ENCODE measurements around the gene DSE.

The DSE gene

DNA sequence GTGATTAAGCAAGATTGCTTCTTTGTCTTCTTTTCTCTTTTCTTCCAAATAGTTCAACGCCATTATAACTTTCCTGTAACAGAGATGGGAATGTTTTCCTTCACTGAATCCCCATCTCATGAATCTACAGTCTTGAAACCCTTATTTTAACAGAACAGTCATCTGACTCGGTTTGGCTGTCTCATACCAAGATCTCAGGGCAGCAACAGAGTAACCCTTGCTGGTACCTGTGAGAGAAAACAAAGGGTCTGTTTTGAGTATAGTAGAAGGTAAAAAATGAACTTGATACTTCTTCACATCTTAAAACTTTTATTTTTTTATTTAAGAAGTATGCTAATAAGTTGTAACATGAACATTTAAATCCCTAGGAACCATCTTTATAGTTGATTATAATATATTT, 19.6 kb upstream of the DSE start:
- Histone ChIP-seq H3F3A (ENCODE audit: insufficient read depth) (no peaks in the 10 kb centered on the region), H2AFZ (ENCODE audit: low read depth, low read length, severe bottlenecking) (no peak overlapping the region), H3K9ac (ENCODE audit: low read length) (no peak overlapping the region), H3K4me3 (ENCODE audit: insufficient read depth, low read length, poor library complexity, severe bottlenecking) (no peak overlapping the region), H3K9me2 (replicated peaks; ENCODE audit: insufficient read depth, low read length) (no peaks in the 10 kb centered on the region), H4K20me1 (ENCODE audit: low read depth, low read length) (no peaks in the 10 kb centered on the region), H3K9me3 (ENCODE audit: insufficient read depth, low read length) (no peaks in the 10 kb centered on the region), H3K27me3 (ENCODE audit: low read length) (no peaks in the 10 kb centered on the region; the same call in 1 of the 2 replicates), H3K27ac (ENCODE audit: low read depth, low read length) (no peak overlapping the region), H3K36me3 (ENCODE audit: low read length) (no peaks in the 10 kb centered on the region), H3K4me2 (ENCODE audit: low read depth, low read length, poor library complexity, severe bottlenecking) (no peak overlapping the region), H3K79me2 (ENCODE audit: insufficient read depth, low read length) (no peaks in the 10 kb centered on the region)
- TF ChIP-seq EZH2phosphoT487 (conservative IDR thresholded peaks at IDR 0.05; ENCODE audit: low read length) = no peak
- TF ChIP-seq, protein P1, sequence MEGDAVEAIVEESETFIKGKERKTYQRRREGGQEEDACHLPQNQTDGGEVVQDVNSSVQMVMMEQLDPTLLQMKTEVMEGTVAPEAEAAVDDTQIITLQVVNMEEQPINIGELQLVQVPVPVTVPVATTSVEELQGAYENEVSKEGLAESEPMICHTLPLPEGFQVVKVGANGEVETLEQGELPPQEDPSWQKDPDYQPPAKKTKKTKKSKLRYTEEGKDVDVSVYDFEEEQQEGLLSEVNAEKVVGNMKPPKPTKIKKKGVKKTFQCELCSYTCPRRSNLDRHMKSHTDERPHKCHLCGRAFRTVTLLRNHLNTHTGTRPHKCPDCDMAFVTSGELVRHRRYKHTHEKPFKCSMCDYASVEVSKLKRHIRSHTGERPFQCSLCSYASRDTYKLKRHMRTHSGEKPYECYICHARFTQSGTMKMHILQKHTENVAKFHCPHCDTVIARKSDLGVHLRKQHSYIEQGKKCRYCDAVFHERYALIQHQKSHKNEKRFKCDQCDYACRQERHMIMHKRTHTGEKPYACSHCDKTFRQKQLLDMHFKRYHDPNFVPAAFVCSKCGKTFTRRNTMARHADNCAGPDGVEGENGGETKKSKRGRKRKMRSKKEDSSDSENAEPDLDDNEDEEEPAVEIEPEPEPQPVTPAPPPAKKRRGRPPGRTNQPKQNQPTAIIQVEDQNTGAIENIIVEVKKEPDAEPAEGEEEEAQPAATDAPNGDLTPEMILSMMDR (IDR thresholded peaks at IDR 0.05; ENCODE audit: insufficient read depth, low read length, poor library complexity, severe bottlenecking) = no peak

DNA sequence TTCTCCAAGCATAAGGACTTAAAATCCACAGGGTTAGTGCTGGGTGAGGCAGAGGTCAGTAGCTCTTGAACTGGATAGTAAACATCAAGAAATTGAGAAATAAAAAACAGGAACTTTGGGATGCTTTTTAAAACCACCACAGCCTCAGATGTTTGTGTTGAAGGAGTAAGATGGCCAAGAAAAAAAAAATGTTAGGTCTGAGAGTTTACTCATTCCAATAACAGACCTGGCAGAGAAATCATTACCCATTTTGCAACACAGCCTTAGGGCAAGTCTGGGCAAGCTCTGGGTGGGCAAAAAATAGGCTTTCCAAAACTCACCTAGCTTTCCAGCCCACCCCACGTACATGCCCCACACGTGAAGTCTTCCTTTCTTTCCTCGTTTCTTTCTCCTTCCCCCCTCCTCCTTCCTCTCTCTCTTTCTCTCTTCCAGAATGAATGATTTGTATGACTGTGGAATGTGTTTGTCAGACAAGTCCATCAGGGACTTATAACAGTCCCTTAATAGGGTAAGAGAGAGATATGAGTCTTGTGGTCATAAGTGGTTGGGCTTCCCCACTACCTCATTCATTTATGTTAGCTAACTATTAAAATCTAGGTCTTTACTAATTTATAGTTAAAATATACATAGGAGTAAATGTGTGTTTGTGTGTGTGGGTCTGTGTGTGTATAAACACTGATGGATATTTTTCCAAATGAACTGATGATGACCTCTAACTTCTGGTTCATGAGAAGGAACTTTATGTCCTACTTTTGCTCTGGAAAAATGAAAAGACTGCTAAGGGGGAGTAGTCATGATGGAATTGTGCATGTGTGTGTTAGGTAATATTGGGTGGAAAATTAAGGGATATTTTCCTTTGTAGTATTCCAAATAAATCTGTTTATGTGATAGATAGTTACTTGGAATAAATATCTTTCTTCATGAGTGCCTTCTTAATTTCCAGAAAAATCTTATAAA, 18.0 kb upstream of the DSE start:
- no peaks in the 10 kb centered on the region for H3K9me3 ChIP-seq (ENCODE audit: insufficient read depth, low read length)
- H3K4me2 ChIP-seq (ENCODE audit: low read depth, low read length, poor library complexity, severe bottlenecking) = no peak overlapping the region
- no peaks in the 10 kb centered on the region for H3K9me2 ChIP-seq (replicated peaks; ENCODE audit: insufficient read depth, low read length)
- no peaks in the 10 kb centered on the region for H4K20me1 ChIP-seq (ENCODE audit: low read depth, low read length)
- no peaks in the 10 kb centered on the region; the same call in 1 of the 2 replicates for H3K27me3 ChIP-seq (ENCODE audit: low read length)
- no peak for TF ChIP-seq EZH2phosphoT487 (conservative IDR thresholded peaks at IDR 0.05; ENCODE audit: low read length)
- TF ChIP-seq, protein P1 (IDR thresholded peaks at IDR 0.05; ENCODE audit: insufficient read depth, low read length, poor library complexity, severe bottlenecking) = no peak
- H3K36me3 ChIP-seq (ENCODE audit: low read length) = no peaks in the 10 kb centered on the region
- no peaks in the 10 kb centered on the region for H3F3A ChIP-seq (ENCODE audit: insufficient read depth)
- H3K27ac ChIP-seq (ENCODE audit: low read depth, low read length) = no peak overlapping the region
- no peak overlapping the region for H3K4me3 ChIP-seq (ENCODE audit: insufficient read depth, low read length, poor library complexity, severe bottlenecking)
- H2AFZ ChIP-seq (ENCODE audit: low read depth, low read length, severe bottlenecking) = no peak overlapping the region
- H3K79me2 ChIP-seq (ENCODE audit: insufficient read depth, low read length) = no peaks in the 10 kb centered on the region
- H3K9ac ChIP-seq (ENCODE audit: low read length) = no peak overlapping the region

DNA sequence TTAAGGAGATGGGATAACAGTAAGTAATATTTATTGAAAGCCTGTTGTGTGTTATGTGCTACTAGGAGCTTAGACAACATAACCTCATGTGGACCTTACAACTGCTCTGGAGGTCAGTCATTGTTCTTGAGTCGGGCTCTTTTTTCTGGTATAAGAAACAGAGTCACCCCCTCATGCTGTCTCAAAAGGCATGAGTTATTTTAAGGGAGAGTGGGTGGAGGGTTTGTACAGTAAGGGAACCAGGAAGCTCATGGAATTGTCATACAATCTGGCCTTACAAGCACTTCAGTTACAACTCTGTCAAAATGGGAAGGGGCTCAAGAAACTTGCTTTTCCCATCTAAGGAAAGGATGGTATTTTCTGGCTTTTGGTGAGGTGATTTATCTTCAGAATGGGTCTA, 16.5 kb upstream of the DSE start:
- Histone ChIP-seq H3K79me2 (ENCODE audit: insufficient read depth, low read length) (no peaks in the 10 kb centered on the region), H3F3A (ENCODE audit: insufficient read depth) (no peaks in the 10 kb centered on the region), H3K9me2 (replicated peaks; ENCODE audit: insufficient read depth, low read length) (no peaks in the 10 kb centered on the region), H3K4me2 (ENCODE audit: low read depth, low read length, poor library complexity, severe bottlenecking) (no peak overlapping the region), H3K36me3 (ENCODE audit: low read length) (no peaks in the 10 kb centered on the region), H4K20me1 (ENCODE audit: low read depth, low read length) (no peaks in the 10 kb centered on the region), H3K9ac (ENCODE audit: low read length) (no peak overlapping the region), H2AFZ (ENCODE audit: low read depth, low read length, severe bottlenecking) (no peak overlapping the region), H3K4me3 (ENCODE audit: insufficient read depth, low read length, poor library complexity, severe bottlenecking) (no peak overlapping the region), H3K9me3 (ENCODE audit: insufficient read depth, low read length) (no peaks in the 10 kb centered on the region), H3K27ac (ENCODE audit: low read depth, low read length) (no peak overlapping the region), H3K27me3 (ENCODE audit: low read length) (no peaks in the 10 kb centered on the region; the same call in 1 of the 2 replicates)
- TF ChIP-seq EZH2phosphoT487 (conservative IDR thresholded peaks at IDR 0.05; ENCODE audit: low read length) = no peak
- TF ChIP-seq, protein P1 (IDR thresholded peaks at IDR 0.05; ENCODE audit: insufficient read depth, low read length, poor library complexity, severe bottlenecking) = no peak
